H1 (cell line): Measurements from ENCODE around the gene PRKCH.

Experiments used
- BCL11A ChIP-seq, 2 experiments: IDR thresholded peaks; one replicate each; pipeline ENCODE4 v1.6.1; 2011; ENCODE audit warnings: low read depth in 2 of 2, low read length in 2 of 2, mild to moderate bottlenecking in 2 of 2
- HDAC2 ChIP-seq, 2 experiments: fragments of 300-600 bp in 1 of 2; sonication (generic) in 1 of 2; IDR thresholded peaks; 2 replicates each; pipeline ENCODE4 v1.6.1; 2011 to 2012; ENCODE audit warnings: low read depth in 2 of 2, low read length in 2 of 2, mild to moderate bottlenecking in 2 of 2, moderate library complexity in 2 of 2, borderline replicate concordance in 1 of 2, inconsistent platforms in 1 of 2
- HDAC6 ChIP-seq: IDR thresholded peaks from one replicate; pipeline ENCODE4 v1.7.1; 2012; ENCODE audit warnings: low read depth, mild to moderate bottlenecking, inconsistent platforms, low read length, moderate library complexity
- SRF ChIP-seq: IDR thresholded peaks from 2 replicates; pipeline ENCODE4 v1.6.1; 2011; ENCODE audit warnings: mild to moderate bottlenecking, low read depth, low read length, moderate library complexity
- TAF1 ChIP-seq: IDR thresholded peaks from 2 replicates; pipeline ENCODE4 v1.6.1; 2011; ENCODE audit warnings: mild to moderate bottlenecking, low read depth, low read length
- TF ChIP-seq, protein P1 (sequence below), 3 experiments: IDR thresholded peaks; 1 replicate in 2 of 3; 2 replicates in 1 of 3; pipeline versions ENCODE4 v1.5.1 to v1.6.1; 2011; ENCODE audit warnings: low read length in 3 of 3, mild to moderate bottlenecking in 3 of 3, inconsistent platforms in 2 of 3, low read depth in 1 of 3, moderate library complexity in 1 of 3; ENCODE audit not compliant: insufficient read depth in 1 of 3; ENCODE audit errors: control extremely low read depth in 1 of 3
- TF ChIP-seq, protein P2 (sequence below): IDR thresholded peaks from 2 replicates; pipeline ENCODE4 v1.6.1; 2012; ENCODE audit warnings: low read length, inconsistent platforms

DNA sequence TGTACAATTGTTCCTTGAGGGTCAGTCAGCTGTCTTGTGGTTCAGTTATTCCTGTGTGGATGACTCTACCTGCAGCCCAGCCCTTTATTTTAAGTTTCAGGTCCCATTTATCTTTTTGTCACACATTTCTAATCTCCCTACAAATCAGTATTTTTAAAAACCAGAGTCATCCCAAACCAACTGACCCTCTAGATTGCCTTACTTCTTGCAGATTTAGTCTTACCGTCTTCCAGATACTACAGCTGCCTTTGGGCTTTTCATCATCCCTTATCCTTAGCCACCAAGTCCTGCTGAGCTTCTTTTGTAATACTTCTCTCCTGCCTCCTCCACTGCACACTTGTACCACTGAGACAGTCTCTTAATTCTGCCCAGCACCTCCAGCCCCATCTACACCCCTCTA, 54.9 kb downstream of the PRKCH start:
- TF ChIP-seq TAF1 (no peak), HDAC6 (no peak), BCL11A (IDR thresholded peaks at IDR 0.05; ENCODE audit: low read depth in 2 of 2, low read length in 2 of 2) (no peak), SRF (no peak), HDAC2 (IDR thresholded peaks at IDR 0.05; ENCODE audit: borderline replicate concordance in 1 of 2, low read depth in 2 of 2, low read length in 2 of 2) (no peak)
- TF ChIP-seq, protein P1, sequence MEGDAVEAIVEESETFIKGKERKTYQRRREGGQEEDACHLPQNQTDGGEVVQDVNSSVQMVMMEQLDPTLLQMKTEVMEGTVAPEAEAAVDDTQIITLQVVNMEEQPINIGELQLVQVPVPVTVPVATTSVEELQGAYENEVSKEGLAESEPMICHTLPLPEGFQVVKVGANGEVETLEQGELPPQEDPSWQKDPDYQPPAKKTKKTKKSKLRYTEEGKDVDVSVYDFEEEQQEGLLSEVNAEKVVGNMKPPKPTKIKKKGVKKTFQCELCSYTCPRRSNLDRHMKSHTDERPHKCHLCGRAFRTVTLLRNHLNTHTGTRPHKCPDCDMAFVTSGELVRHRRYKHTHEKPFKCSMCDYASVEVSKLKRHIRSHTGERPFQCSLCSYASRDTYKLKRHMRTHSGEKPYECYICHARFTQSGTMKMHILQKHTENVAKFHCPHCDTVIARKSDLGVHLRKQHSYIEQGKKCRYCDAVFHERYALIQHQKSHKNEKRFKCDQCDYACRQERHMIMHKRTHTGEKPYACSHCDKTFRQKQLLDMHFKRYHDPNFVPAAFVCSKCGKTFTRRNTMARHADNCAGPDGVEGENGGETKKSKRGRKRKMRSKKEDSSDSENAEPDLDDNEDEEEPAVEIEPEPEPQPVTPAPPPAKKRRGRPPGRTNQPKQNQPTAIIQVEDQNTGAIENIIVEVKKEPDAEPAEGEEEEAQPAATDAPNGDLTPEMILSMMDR (IDR thresholded peaks at IDR 0.05; ENCODE audit: control extremely low read depth in 1 of 3, insufficient read depth in 1 of 3, low read depth in 1 of 3, low read length in 3 of 3), result no peak
- TF ChIP-seq, protein P2, sequence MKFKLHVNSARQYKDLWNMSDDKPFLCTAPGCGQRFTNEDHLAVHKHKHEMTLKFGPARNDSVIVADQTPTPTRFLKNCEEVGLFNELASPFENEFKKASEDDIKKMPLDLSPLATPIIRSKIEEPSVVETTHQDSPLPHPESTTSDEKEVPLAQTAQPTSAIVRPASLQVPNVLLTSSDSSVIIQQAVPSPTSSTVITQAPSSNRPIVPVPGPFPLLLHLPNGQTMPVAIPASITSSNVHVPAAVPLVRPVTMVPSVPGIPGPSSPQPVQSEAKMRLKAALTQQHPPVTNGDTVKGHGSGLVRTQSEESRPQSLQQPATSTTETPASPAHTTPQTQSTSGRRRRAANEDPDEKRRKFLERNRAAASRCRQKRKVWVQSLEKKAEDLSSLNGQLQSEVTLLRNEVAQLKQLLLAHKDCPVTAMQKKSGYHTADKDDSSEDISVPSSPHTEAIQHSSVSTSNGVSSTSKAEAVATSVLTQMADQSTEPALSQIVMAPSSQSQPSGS, result no peak
